Right ventricle myocardium inferior (tissue), 1 donor: Measurements from ENCODE around the gene LONP2. TPM values are rescaled to one million over a fixed set of nuclear protein-coding genes. Genes with fewer than 3 reads are reported as not detected.
"Not testable (repeated sequence)": the region's sequence is repeated elsewhere in the genome, so short reads cannot be mapped to it uniquely, and the experiment has no call there.

ENCODE experiments used
- ATAC-seq: fragments of 200-7000 bp; cut with Tn5 transposase; one replicate; pipeline ENCODE4 v1.9.1; 2020; ENCODE audit warnings: mild to moderate bottlenecking, moderate library complexity
- DNase-seq: peaks from one replicate; pipeline ENCODE4 v3.0.0; 2021; ENCODE audit errors: missing footprints
- intact Hi-C: fragments of 100-400 bp; cut with DNase I; formaldehyde crosslinking; loops from one replicate; pipeline ENCODE4 v1.11.0; 2022
- total RNA-seq: library from RNA; stranded (reverse); fragmentation: NEBNext Ultra II Directional; extraction: Animal tissue kit (Norgen Biotek cat#: 25700); gene quantifications from one replicate; pipeline ENCODE4 v1.2.1, GENCODE V29; 2021
- donor health status: DM: no; HTN: yes; CAD: no; lungs with severe emphysema.

LONP2 gene
- total RNA-seq, 1 donor from 2014 or later = 61.3 TPM

- no peak for ATAC-seq
- intact Hi-C loops = loop anchor here (5.0 kb wide), 1 partner anchor 398 kb away; no protein-coding TSS in a partner anchor
These were observed 9.5 kb upstream of the LONP2 start for GRCh38 chr16:48234630-48235029.

DNA sequence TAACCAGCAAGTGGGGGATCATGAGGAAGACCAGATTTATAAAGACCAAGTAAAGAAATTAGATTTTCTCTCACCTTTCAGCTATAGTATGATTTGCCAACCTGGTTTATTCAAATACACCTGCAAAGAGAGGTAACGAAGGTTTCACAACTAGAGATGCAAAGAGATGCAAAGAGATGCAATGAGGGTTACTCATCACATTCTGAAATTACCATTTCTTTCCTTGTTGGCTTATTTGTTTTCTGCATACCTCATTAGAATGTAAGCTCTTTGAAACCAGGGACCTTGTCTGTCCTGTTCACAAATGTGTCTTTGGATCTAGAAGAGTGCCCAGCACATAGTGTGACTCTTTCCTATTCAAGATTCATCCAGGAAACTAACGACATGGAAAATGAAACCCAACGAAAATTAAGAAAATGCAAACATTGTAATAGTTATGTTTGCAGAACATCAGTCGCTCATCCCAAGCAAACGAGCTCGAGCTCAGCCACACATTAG is 9.0 kb upstream of the LONP2 start:
- DNase-seq (no peak), ATAC-seq (no peak)
- intact Hi-C loops = loop anchor here (5.0 kb wide), 1 partner anchor 397 kb away; no protein-coding TSS in a partner anchor

More at GRCh38 chr16:48234630-48235029, 9.5 kb upstream of the LONP2 start:
- DNase-seq = no peak

GRCh38 chr16:48235556-48236136 is 8.5 kb upstream of the LONP2 start:
- no peak for ATAC-seq
- intact Hi-C loops = loop anchor here (5.0 kb wide), 1 partner anchor 397 kb away; no protein-coding TSS in a partner anchor
- DNase-seq = no peak

DNA sequence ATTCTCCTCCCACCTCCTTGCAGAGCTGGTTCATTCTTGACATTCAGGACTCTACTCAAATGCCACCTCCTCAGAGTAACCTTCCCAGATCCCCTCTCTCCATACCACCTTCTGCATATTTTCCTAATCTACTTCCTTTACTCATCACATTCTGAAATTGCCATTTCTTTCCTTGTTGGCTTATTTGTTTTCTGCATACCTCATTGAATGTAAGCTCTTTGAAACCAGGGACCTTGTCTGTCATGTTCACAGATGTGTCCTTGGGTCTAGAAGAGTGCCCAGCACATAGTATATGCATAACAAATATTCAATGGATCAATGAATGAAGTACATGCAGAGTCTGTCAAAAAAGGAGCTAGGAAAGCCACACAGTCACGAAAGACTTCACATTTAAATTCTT is 7.8 kb upstream of the LONP2 start:
- intact Hi-C loops = loop anchor here (5.0 kb wide), 1 partner anchor 396 kb away; no protein-coding TSS in a partner anchor
- ATAC-seq = no peak
- no peak for DNase-seq

DNA sequence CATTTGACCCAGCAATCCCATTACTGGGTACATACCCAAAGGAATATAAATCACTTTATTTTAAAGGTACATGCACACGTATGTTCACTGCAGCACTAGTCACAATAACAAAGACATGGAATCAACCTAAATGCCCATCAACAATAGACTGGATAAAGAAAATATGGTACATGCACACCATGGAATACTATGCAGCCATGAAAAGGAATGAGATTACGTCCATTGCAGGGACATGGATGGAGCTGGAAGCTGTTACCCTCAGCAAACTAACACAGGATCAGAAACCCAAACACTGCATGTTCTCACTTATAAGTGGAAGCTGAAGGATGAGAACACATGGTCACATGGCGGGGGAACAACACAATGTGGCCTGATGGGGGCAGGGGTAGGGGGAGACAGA is 4.0 kb upstream of the LONP2 start:
- ATAC-seq = not testable (repeated sequence)
- intact Hi-C loops = loop anchor here (10.0 kb wide), 1 partner anchor 295 kb away; no protein-coding TSS in a partner anchor

GRCh38 chr16:48244863-48245195 is 729 bp downstream of the LONP2 start:
- ATAC-seq (no peak), DNase-seq (no peak)
- intact Hi-C loops = loop anchor here (10.0 kb wide), 1 partner anchor 290 kb away; no protein-coding TSS in a partner anchor

More for the DNA sequence above, 4.0 kb upstream of the LONP2 start:
- DNase-seq = not testable (repeated sequence)

DNA sequence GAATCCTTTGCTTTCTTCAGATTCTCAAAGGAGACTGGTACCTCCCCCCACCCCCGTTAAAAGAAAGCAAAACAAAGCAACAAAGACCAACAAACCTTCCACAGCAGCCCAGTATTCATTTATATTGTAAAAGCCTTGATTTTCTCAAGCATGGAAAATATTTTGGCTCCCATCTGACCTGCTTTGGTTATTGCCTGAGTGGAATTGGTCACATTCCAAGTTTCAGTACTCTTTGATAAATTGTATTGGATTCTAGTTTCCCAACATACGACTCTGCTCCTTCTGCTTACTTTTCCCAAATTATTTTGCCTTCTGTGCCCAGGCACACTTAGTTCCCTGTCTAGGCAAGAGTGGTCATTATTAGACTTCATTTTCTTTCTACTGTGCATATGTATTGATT is 2.0 kb downstream of the LONP2 start:
- intact Hi-C loops = loop anchor here (10.0 kb wide), 1 partner anchor 289 kb away; no protein-coding TSS in a partner anchor
- DNase-seq (no peak), ATAC-seq (no peak)

DNA sequence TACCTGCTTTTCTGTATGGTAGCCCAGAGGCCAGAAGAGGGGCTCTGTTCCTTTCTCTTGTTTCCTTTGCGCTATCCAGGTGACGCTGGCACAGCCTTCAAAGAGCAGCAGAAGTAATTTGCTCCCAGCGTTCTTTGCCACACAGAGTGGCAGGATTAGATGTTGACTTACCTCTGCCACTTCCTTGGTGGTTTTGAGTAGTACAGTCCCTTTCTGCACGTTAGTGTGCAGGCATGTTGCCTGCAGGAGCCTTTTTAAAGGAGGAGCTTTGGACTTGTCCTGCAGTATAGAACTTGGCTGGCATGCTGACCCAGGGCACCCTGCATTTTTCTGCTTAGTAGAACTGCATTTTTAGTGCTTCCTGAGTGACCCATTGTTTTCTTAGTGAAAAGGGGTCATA is 3.2 kb downstream of the LONP2 start, which contains the start of gene ABCC11:
Gene ABCC11, minus strand, starts transcription at position 229 of the 400 bp plus-strand sequence. CDS start 15,618 bp downstream, outside the sequence.
- ATAC-seq (no peak), DNase-seq (no peak)
- intact Hi-C loops = loop anchor here (10.0 kb wide), 1 partner anchor 287 kb away; no protein-coding TSS in a partner anchor

GRCh38 chr16:48250520-48251278 is 6.6 kb downstream of the LONP2 start:
- intact Hi-C loops = no loop called here
- no peak for ATAC-seq
- no peak for DNase-seq

DNA sequence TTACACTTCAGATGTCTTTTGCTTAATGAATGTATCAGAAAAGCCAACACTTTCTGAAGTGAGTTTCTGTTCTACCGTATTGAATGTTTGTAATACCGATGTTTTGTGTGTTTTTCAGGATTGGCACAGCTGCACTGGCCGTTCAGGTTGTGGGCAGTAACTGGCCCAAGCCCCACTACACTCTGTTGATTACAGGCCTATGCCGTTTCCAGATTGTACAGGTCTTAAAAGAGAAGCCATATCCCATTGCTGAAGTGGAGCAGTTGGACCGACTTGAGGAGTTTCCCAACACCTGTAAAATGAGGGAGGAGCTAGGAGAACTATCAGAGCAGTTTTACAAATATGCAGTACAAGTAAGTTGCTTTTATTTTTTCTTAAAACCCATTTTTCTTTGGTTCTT is 7.9 kb downstream of the LONP2 start:
- DNase-seq (no peak), ATAC-seq (no peak)
- intact Hi-C loops = no loop called here

DNA sequence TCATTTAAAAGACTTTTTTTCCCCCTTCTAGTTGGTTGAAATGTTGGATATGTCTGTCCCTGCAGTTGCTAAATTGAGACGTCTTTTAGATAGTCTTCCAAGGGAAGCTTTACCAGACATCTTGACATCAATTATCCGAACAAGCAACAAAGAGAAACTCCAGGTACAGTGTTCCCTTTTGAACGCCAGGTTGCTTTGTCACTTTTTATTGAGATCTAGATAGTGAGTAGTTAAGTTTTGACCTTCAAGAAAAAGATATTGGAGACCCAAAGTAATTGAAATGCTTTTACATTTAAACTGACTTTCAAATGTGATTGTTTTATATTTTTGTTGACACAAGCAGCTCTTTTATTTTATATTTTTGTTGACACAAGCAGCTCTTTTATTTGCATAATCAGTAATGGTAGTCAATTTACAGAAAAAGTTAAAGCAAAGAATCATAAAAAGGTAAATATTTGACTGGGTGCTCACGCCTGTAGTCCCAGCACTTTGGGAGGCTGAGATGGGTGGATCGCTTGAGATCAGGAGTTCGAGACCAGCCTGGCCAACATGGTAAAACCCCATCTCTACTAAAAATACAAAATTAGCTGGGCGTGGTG is 12.6 kb downstream of the LONP2 start:
- ATAC-seq = no peak
- intact Hi-C loops = no loop called here
- no peak for DNase-seq

DNA sequence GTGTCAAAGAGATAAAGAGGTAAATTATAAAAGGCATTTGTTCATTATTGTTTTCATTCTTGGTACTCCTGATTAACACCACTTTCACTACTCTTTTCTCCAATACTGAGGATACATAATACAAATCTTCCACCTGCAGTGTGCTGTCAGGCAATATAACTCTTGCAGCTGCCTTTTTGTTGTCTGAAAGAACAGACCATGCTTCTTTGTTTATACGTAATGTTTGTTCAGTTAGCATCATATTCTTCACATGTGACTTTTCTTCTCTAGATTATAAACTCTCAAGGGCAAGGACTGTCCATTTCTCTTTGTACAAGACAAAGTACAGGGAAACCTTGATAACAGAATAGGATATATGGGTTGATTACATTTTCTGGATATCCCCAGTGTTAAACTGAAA is 17.5 kb downstream of the LONP2 start:
- intact Hi-C loops = no loop called here
- ATAC-seq (no peak), DNase-seq (no peak)

GRCh38 chr16:48262631-48263030 is 18.5 kb downstream of the LONP2 start:
- ATAC-seq (no peak), DNase-seq (no peak)
- intact Hi-C loops = no loop called here

GRCh38 chr16:48269011-48269410 is 24.9 kb downstream of the LONP2 start:
- intact Hi-C loops = no loop called here
- ATAC-seq = no peak
- DNase-seq = no peak

DNA sequence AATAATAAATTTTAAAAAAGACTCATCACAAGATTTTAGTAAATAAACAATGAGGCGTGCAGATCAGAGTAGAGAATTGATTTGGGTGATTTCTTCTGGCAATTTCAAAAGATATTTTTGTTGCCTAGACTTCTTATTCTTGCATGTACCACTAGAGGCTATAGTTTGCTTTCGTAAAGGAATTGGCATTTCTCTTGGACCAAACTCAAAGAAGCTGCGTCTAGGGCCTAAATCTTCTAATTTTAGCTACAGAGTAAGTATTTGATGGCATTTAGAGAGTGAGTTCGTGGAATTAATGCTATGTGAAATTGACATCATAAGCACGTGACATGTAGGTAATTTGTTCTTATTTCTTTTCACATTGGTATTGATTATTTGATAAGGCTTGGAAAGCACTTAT is 27.6 kb downstream of the LONP2 start:
- no peak for DNase-seq
- intact Hi-C loops = no loop called here
- no peak for ATAC-seq

DNA sequence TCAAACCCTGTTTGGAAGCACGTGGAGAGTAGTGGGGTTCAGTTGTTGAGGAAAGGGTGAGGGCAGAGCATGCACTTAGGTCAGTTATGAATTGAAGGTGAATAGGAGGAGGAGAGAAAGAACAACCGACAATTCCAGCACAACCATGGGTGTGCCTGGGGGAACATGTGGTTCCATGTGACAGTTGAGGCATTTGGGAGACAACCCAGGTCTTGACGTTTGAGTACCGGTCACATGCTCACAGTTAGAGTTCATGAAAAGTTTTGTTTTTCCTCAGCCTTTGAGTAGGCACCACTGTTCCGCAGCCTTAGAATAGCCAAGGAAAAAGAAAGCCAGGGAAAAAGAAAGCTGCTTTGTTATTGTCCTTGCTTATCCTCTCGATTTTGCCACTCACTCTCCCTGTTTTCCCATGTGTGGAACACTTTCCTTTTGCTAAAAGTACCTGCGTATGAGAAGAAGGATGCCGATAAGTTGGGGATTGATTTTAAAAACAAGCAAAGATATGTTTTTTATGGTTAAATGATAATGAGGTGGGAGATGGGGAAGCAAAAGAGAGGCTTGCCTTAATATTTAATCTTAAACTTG is 28.8 kb downstream of the LONP2 start:
- intact Hi-C loops = no loop called here
- ATAC-seq = peak; percentile 72
- DNase-seq = no peak

DNA sequence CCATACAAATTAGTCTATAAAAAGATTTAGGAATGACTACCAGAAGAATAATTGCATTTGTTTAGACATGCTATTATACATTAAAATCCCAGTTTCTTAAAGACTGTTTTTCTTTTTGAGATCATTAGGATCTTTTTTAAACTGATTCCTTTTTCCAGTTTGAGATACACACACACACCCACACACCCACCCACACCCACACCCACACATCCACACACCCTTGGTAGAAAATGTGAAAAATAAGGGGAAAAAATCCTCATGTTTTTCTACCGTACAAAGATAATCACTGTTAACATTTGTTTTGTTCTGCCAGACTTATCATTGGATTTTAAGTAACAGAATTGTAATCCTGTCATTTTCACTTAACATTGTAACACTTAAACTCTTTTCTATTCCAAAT is 30.4 kb downstream of the LONP2 start:
- ATAC-seq = no peak
- no peak for DNase-seq
- intact Hi-C loops = no loop called here

DNA sequence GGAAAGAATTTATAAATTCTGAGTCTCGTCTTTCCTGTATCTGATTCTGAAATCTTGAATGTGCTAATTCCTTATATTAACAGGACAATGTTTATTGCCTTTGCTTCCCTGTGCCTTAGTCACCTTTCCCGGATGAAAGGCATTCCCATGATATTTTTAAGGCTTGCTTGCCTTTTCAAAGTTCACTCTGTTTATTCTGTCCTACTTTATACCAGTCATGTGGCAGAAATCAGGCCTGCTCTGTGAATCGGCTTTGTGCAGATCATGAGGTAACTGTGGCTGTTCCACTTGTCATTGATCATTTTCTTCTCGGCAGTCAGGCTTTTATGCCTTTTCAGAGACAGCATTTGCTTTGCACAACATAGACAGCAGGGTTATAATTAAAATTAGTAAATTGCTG is 32.0 kb downstream of the LONP2 start:
- ATAC-seq (peak; percentile 34), DNase-seq (no peak)
- intact Hi-C loops = no loop called here

- intact Hi-C loops = no loop called here
- DNase-seq = no peak
- no peak for ATAC-seq
These were observed 33.1 kb downstream of the LONP2 start for GRCh38 chr16:48277158-48277557.
